Ovary (tissue), 3 donors: ENCODE data around the gene CNRIP1.

ENCODE experiments used
- CTCF ChIP-seq, 3 donors: fragments of 450-650 bp in 2 of 3; fragments of 200-600 bp in 1 of 3; IDR thresholded peaks; one replicate each; pipeline versions ENCODE4 v1.5.1 to v1.8.0; 2016 to 2022; ENCODE audit warnings: antibody characterized with exemption in 3 of 3, mild to moderate bottlenecking in 1 of 3
- EP300 ChIP-seq: sonication (generic); formaldehyde crosslinking; IDR thresholded peaks from one replicate; pipeline ENCODE4 v1.6.1; 2017; ENCODE audit warnings: antibody characterized with exemption
- POLR2A ChIP-seq: fragments of 450-650 bp; IDR thresholded peaks from one replicate; pipeline ENCODE4 v1.6.1; 2017; ENCODE audit warnings: antibody characterized with exemption, mild to moderate bottlenecking, moderate library complexity
- donor health status: DM: no; HTN: no; CAD: no.

DNA sequence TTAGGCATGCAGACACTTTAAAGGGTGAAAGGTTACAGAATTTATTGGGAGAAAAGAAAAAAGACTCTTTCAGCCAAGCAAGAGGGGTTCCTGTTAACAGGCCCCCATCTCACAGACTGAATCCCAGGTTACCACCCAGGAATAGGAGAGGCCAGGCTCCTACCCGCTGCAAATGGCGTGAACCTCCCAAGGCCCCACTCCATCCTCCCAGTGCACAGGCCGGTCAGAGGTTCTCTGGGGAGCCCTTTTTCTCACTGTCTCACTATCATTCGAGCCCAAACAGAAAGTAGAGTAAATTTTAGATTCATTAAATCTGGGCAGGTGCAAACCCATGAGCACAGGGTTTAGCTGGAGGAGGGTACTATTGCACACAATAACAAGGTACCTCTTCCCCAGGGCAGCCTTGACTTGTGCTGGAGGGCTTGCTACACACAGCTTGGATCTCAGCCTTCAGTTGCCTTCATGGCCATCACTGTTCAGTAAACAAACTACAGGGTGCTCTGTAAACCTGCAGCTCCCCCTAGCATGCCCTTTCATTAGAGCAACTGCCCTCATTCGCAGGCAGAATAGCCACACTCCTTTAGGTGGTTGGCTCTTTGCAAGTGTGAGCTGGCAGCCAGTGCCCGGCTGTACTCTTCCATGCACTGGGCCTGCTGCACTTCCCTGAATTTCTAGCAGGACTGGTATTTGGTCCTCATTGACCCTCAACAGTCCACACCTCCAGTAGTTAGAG lies 38.0 kb upstream of the CNRIP1 start:
- TF ChIP-seq CTCF (IDR thresholded peaks at IDR 0.05), result no peak
- TF ChIP-seq EP300, result no peak
- no peak for TF ChIP-seq POLR2A
